OCI-LY7 (cell line): ENCODE results near the gene SPINK4.

Experiments
- CTCF ChIP-seq: fragments of 200-600 bp; sonication (generic); conservative IDR thresholded peaks from 2 replicates; pipeline ENCODE4 v1.5.1; 2014; ENCODE audit warnings: mild to moderate bottlenecking, antibody characterized with exemption, low read length, moderate library complexity, mixed read lengths
- EZH2phosphoT487 ChIP-seq: fragments of 200-600 bp; sonication (generic); IDR thresholded peaks from 2 replicates; pipeline ENCODE4 v1.6.1; 2018; ENCODE audit warnings: low read depth, borderline replicate concordance, mild to moderate bottlenecking, mixed run types, antibody characterized with exemption, low read length, moderate library complexity, mixed read lengths

- peak; percentile 97 for TF ChIP-seq CTCF
- no peak for TF ChIP-seq EZH2phosphoT487
Observed at GRCh38 chr9:33287087-33287490, 47.1 kb downstream of the SPINK4 start.
